GM12878 (cell line): ENCODE results near the gene LDLRAD4. TPM values are rescaled to one million over a fixed set of nuclear protein-coding genes. Genes with fewer than 3 reads are reported as not detected.

Experiments
- ATAC-seq: fragments of 200-7000 bp; cut with Tn5 transposase; 3 replicates; pipeline ENCODE4 v1.9.1; 2020; ENCODE audit warnings: mild to moderate bottlenecking, moderate library complexity
- BruUV-seq: library from RNA; stranded (reverse); fragments of 400-500 nt; replicated peaks from 2 replicates; lab custom pipeline; 2021; lab: Mats Ljungman, UMichigan
- CTCF ChIA-PET: fragments of 300-600 bp; sonication (Branson Sonifier 250); formaldehyde crosslinking; extraction: SDS; loops from one replicate; lab custom pipeline; 2021; ENCODE audit warnings: inconsistent platforms; lab: Yijun Ruan, JAX
- POLR2A ChIA-PET: fragments of 350-600 bp; formaldehyde crosslinking; extraction: SDS; loops from one replicate; lab custom pipeline; 2021; ENCODE audit warnings: inconsistent platforms; lab: Charles Lee
- RAD21 ChIA-PET: fragments of 300-600 bp; sonication (Branson Sonifier 250); formaldehyde crosslinking; loops from one replicate; lab custom pipeline; 2023; ENCODE audit warnings: antibody characterized with exemption; ENCODE audit not compliant: unreplicated experiment; lab: Charles Lee
- SMC1A ChIA-PET: fragments of 300-600 bp; sonication (Branson Sonifier 250); formaldehyde crosslinking; loops from one replicate; lab custom pipeline; 2023; ENCODE audit not compliant: unreplicated experiment, uncharacterized antibody; lab: Charles Lee
- DNase-seq: peaks from one replicate; pipeline ENCODE4 v3.0.0-alpha.2; 2011; ENCODE audit warnings: low read depth, low spot score
- FAIRE-seq: peaks from 3 replicates; lab custom pipeline; 2011; peaks lifted over from hg19 to GRCh38; lab: Jason Lieb, UNC
- H2AFZ ChIP-seq: 2 replicates; pipeline ENCODE4 v1.6.0; 2011; ENCODE audit warnings: low read depth, low read length, control low read depth; ENCODE audit not compliant: control insufficient read depth
- H3K27ac ChIP-seq: 2 replicates; pipeline ENCODE4 v1.5.1; 2011; ENCODE audit warnings: control low read depth; ENCODE audit not compliant: control insufficient read depth, insufficient read depth
- H3K27me3 ChIP-seq, 2 experiments: replicated peaks in 1 of 2; 2 replicates each; pipeline versions ENCODE4 v1.6.0 to v1.6.1; 2011; ENCODE audit warnings: low read length in 1 of 2; ENCODE audit not compliant: control insufficient read depth in 2 of 2, insufficient read depth in 2 of 2
- H3K36me3 ChIP-seq, 2 experiments: 2 replicates each; pipeline ENCODE4 v1.5.1; 2011; ENCODE audit warnings: low read length in 1 of 2; ENCODE audit not compliant: control insufficient read depth in 2 of 2, insufficient read depth in 2 of 2
- H3K4me1 ChIP-seq: 2 replicates; pipeline ENCODE4 v1.6.1; 2011; ENCODE audit warnings: mild to moderate bottlenecking, low read length, moderate library complexity, mixed read lengths; ENCODE audit not compliant: control insufficient read depth, insufficient read depth
- H3K4me2 ChIP-seq: 2 replicates; pipeline ENCODE4 v1.6.0; 2011; ENCODE audit warnings: control low read depth; ENCODE audit not compliant: control insufficient read depth, insufficient read depth
- H3K4me3 ChIP-seq: fragments of 200-600 bp; sonication (generic); 2 replicates; pipeline ENCODE4 v1.5.1; 2016
- H3K79me2 ChIP-seq: 2 replicates; pipeline ENCODE4 v1.6.0; 2011; ENCODE audit warnings: low read length; ENCODE audit not compliant: control insufficient read depth, insufficient read depth
- H3K9ac ChIP-seq: 2 replicates; pipeline ENCODE4 v1.8.0; 2011; ENCODE audit warnings: low read length, control low read depth, mixed read lengths; ENCODE audit not compliant: control insufficient read depth, insufficient read depth
- H3K9me3 ChIP-seq: replicated peaks from 3 replicates; pipeline ENCODE4 v1.5.1; 2011; ENCODE audit warnings: mild to moderate bottlenecking, low read length; ENCODE audit not compliant: control insufficient read depth, insufficient read depth
- H4K20me1 ChIP-seq: 2 replicates; pipeline ENCODE4 v1.6.0; 2011; ENCODE audit not compliant: control insufficient read depth, insufficient read depth
- HDAC6 ChIP-seq: fragments of 200-600 bp; sonication (generic); IDR thresholded peaks from one replicate; pipeline ENCODE4 v1.8.0; 2017; ENCODE audit warnings: antibody characterized with exemption; ENCODE audit not compliant: unreplicated experiment
- IKZF2 ChIP-seq, 2 experiments: fragments of 450-650 bp; IDR thresholded peaks; 2 replicates each; pipeline ENCODE4 v1.6.1; 2017; ENCODE audit warnings: mild to moderate bottlenecking in 2 of 2, moderate library complexity in 2 of 2
- JUNB ChIP-seq: IDR thresholded peaks from 2 replicates; pipeline ENCODE4 v1.6.1; 2016; ENCODE audit warnings: antibody characterized with exemption, mild to moderate bottlenecking
- RBBP5 ChIP-seq: fragments of 200-600 bp; sonication (generic); conservative IDR thresholded peaks from 2 replicates; pipeline ENCODE4 v1.6.1; 2016
- SIX5 ChIP-seq: IDR thresholded peaks from 2 replicates; pipeline ENCODE4 v1.6.1; 2011; ENCODE audit warnings: mild to moderate bottlenecking, low read depth, low read length, moderate library complexity; ENCODE audit not compliant: severe bottlenecking
- STAT1 ChIP-seq: fragments of 450-650 bp; conservative IDR thresholded peaks from 2 replicates; pipeline ENCODE4 v1.6.1; 2014; ENCODE audit warnings: antibody characterized with exemption, mild to moderate bottlenecking
- SUZ12 ChIP-seq: fragments of 200-600 bp; sonication (generic); IDR thresholded peaks from one replicate; pipeline ENCODE4 v1.6.1; 2018; ENCODE audit warnings: antibody characterized with exemption, mild to moderate bottlenecking; ENCODE audit not compliant: unreplicated experiment
- TARDBP ChIP-seq: IDR thresholded peaks from 2 replicates; pipeline ENCODE4 v1.6.1; 2016; ENCODE audit warnings: borderline replicate concordance
- WGBS: methylation state at CpG from one replicate; pipeline ENCODE4 v1.1.6; 2016; ENCODE audit warnings: low lambda C conversion rate; ENCODE audit not compliant: insufficient replicate concordance, insufficient coverage; ENCODE audit errors: missing lambda C conversion rate; 5-methylcytosine and 5-hydroxymethylcytosine counted together
- in situ Hi-C: fragments of 300-500 bp; cut with MboI; formaldehyde crosslinking; loops from 9 replicates; pipeline ENCODE4 v1.14.3; 2018; ENCODE audit warnings: mixed read lengths
- intact Hi-C: fragments of 100-400 bp; cut with micrococcal nuclease; formaldehyde crosslinking; loops from one replicate; pipeline ENCODE4 v1.14.2; 2022; ENCODE audit not compliant: unreplicated experiment
- polyA plus RNA-seq, 11 experiments: library from polyadenylated mRNA; depleted of rRNA in 4 of 11; unstranded in 6 of 11; stranded (reverse) in 5 of 11; fragments of >200 nt; fragmentation: Nextera tagmentation in 4 of 11; fragmentation: Illumina TruSeq in 1 of 11; extraction: Ambion mirVana in 4 of 11; extraction: Trizol in 1 of 11; gene quantifications; 1 replicate in 1 of 11; 2 replicates in 10 of 11; pipeline versions ENCODE4 v1.2.1 to v1.2.3, GENCODE V29; 2011 to 2016; ENCODE audit warnings: inconsistent platforms in 2 of 11, missing spikeins in 2 of 11, low read depth in 1 of 11
- total RNA-seq, 4 experiments: library from RNA; depleted of rRNA in 3 of 4; stranded (reverse); fragments of >200 nt in 3 of 4; fragmentation: Illumina TruSeq in 1 of 4; extraction: Trizol in 1 of 4; gene quantifications; 2 replicates each; pipeline versions ENCODE4 v1.2.1 to v1.2.3, GENCODE V29; 2013 to 2021
- TF ChIP-seq, protein P1 (sequence below): IDR thresholded peaks from 2 replicates; pipeline ENCODE4 v1.6.1; 2012; ENCODE audit warnings: mild to moderate bottlenecking, low read depth, low read length

The LDLRAD4 gene
- total and polyA plus RNA-seq, 10 of the 15 experiments (the other 5 are each of a cell fraction or from before 2014, with no cell fraction given), result 2.7 to 16.8 (median 11.2) TPM

- 0% methylated on average over 1 of the region's 1 CpG for WGBS
- ChIA-PET RAD21 (no interaction called here), SMC1A (interaction anchor here (1.4 kb wide), 1 partner anchor 10 kb away, joined by 4 read pairs; no protein-coding TSS in a partner anchor), POLR2A (no interaction called here), CTCF (interaction anchor here (0.7 to 1.1 kb wide), 2 partner anchors 23 to 137 kb away, joined by 3 read pairs; no protein-coding TSS in a partner anchor)
- H3K9me3 ChIP-seq, result no peaks in the 10 kb centered on the region; the same call in 2 of the 3 replicates
- H2AFZ ChIP-seq, result no peak overlapping the region
- no peak for DNase-seq
- H3K27ac ChIP-seq, result no peak overlapping the region
- no peak for TF ChIP-seq TARDBP
- TF ChIP-seq IKZF2 (IDR thresholded peaks at IDR 0.05), result no peak
- no peak for TF ChIP-seq STAT1
- H3K9ac ChIP-seq, result no peak overlapping the region
- no peaks in the 10 kb centered on the region for H3K36me3 ChIP-seq
- H3K4me1 ChIP-seq, result no peaks in the 10 kb centered on the region
- no peak for ATAC-seq
- BruUV-seq, result no TSS peak
- H3K4me2 ChIP-seq, result no peak overlapping the region
- in situ Hi-C loops, result no loop called here
- H3K4me3 ChIP-seq, result no peak overlapping the region
- H3K79me2 ChIP-seq, result no peaks in the 10 kb centered on the region
- no peaks in the 10 kb centered on the region for H4K20me1 ChIP-seq
- intact Hi-C loops, result no loop called here
- no peaks in the 10 kb centered on the region for H3K27me3 ChIP-seq
- no peak for FAIRE-seq
These were observed 134.7 kb downstream of the LDLRAD4 start for GRCh38 chr18:13353084-13353823.

GRCh38 chr18:13354402-13354801, 135.8 kb downstream of the LDLRAD4 start:
- H4K20me1 ChIP-seq, result no peaks in the 10 kb centered on the region
- in situ Hi-C loops, result no loop called here
- CTCF ChIA-PET, result no interaction called here
- DNase-seq (no peak), ATAC-seq (no peak), FAIRE-seq (no peak)
- no peak overlapping the region for H3K9ac ChIP-seq
- BruUV-seq, result no TSS peak
- 11% methylated on average over 1 of the region's 1 CpG for WGBS
- peaks cover 6% of the 10 kb centered on the region for H3K4me1 ChIP-seq
- no peak overlapping the region for H2AFZ ChIP-seq
- H3K36me3 ChIP-seq, result no peaks in the 10 kb centered on the region
- H3K4me2 ChIP-seq, result no peak overlapping the region
- H3K27me3 ChIP-seq, result no peaks in the 10 kb centered on the region
- RAD21 ChIA-PET, result no interaction called here
- no peak overlapping the region for H3K4me3 ChIP-seq
- POLR2A ChIA-PET, result no interaction called here
- intact Hi-C loops, result no loop called here
- H3K79me2 ChIP-seq, result no peaks in the 10 kb centered on the region
- H3K9me3 ChIP-seq, result no peaks in the 10 kb centered on the region; the same call in 2 of the 3 replicates
- H3K27ac ChIP-seq, result no peak overlapping the region
- SMC1A ChIA-PET, result no interaction called here
- no peak for TF ChIP-seq RBBP5
- no peak for TF ChIP-seq JUNB
- TF ChIP-seq HDAC6, result no peak
- no peak for TF ChIP-seq SUZ12
- TF ChIP-seq, protein P1, sequence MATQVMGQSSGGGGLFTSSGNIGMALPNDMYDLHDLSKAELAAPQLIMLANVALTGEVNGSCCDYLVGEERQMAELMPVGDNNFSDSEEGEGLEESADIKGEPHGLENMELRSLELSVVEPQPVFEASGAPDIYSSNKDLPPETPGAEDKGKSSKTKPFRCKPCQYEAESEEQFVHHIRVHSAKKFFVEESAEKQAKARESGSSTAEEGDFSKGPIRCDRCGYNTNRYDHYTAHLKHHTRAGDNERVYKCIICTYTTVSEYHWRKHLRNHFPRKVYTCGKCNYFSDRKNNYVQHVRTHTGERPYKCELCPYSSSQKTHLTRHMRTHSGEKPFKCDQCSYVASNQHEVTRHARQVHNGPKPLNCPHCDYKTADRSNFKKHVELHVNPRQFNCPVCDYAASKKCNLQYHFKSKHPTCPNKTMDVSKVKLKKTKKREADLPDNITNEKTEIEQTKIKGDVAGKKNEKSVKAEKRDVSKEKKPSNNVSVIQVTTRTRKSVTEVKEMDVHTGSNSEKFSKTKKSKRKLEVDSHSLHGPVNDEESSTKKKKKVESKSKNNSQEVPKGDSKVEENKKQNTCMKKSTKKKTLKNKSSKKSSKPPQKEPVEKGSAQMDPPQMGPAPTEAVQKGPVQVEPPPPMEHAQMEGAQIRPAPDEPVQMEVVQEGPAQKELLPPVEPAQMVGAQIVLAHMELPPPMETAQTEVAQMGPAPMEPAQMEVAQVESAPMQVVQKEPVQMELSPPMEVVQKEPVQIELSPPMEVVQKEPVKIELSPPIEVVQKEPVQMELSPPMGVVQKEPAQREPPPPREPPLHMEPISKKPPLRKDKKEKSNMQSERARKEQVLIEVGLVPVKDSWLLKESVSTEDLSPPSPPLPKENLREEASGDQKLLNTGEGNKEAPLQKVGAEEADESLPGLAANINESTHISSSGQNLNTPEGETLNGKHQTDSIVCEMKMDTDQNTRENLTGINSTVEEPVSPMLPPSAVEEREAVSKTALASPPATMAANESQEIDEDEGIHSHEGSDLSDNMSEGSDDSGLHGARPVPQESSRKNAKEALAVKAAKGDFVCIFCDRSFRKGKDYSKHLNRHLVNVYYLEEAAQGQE, result no peak
- TF ChIP-seq SIX5, result no peak
